NCI-H748 (cell line): ENCODE data around the gene VPS37D.
"Not testable (repeated sequence)": the region's sequence is repeated elsewhere in the genome, so short reads cannot be mapped to it uniquely, and the experiment has no call there.

Source experiments
- DNase-seq: peaks from one replicate; lab custom pipeline; 2025; ENCODE audit not compliant: unreplicated experiment; lab: John Stamatoyannopoulos, UW

VPS37D gene

DNA sequence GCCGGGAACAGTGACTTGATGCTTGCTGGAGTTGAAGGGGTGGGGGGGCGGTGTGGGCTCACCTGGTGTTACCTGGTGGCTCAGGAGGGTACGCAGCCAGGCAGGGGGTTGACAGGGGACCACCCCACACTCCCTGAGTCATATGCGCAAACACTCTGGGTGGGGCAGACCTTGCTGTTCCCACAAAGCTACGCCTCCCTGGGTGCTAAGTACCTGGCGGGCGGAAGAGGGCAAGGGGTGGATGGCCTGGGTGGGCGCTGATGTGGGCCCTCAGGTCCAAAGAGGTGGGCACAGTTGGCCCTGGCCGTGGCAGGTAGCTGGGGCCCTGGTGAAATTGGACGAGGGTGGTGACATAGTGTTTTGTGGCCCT is 37.9 kb downstream of the VPS37D start:
- DNase-seq = no peak

DNA sequence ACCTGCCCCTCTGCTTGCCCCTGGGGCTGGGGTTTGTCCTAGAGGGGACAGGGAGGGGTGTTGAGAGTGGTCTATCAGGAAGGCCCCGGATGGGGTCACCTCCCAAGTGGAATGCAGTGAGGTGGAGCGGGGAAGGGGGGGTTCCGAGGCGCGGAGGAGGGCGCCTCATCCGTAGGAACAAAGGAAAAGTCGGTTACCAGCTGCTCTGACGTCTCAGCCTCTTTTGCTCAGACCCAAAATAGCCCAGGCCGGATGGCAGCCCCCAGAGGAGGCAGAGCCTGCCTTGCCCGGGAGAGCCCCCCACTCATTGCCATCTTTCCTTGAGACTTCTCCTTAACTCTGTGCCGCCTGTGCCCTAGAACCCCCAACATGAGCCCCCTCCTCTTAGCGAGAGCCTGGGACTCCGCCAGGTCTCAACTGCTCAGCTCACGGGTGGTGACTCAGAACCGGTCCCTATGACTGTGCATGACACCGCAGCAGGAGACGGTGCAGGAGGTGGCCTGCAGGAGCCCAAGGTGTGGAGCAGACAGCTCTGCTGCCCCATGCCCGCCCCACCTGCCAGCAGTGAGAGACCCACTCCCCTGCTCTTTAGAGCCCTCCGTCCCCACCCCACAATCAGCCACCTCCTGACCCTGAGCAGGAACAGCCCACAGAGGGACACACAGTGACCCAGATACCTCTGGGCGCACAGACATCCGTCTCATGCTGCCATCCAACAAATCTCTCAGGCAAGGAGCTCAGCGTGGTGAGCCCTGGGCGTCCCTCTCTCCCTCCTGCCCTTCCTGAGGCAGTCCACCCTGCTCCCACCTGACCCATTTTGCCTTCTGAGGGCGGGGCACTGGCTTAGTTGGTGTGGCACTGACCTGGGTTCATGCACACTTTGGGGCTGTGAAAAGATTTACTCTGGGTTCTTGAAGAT is 38.8 kb downstream of the VPS37D start:
- DNase-seq = no peak

- no peak for DNase-seq
Measured at GRCh38 chr7:73707045-73707631, 39.5 kb downstream of the VPS37D start.

- no peak for DNase-seq
Measured at GRCh38 chr7:73708961-73709549, 41.4 kb downstream of the VPS37D start.

DNA sequence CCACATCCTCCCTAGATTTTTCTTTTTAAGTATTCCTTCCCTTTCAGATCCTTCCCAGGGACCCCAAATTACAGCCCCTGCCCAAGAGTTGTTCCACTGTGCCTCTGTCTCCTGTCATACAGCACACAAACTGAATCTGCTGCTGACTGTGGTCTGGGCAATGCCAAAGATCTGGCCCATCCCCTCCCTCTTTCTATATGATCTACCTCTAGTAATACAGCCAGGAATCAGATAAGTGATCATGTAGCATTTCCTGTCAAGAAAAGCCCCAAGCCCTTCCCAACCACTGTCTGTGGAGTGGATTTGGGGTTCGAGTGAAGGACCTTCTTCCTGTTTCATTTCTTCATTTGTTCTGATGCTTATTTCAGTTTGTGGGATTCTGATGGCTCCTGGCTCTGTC is 45.1 kb downstream of the VPS37D start:
- no peak for DNase-seq

- DNase-seq = not testable (repeated sequence)
Measured at GRCh38 chr7:73713319-73713718, 45.7 kb downstream of the VPS37D start.

DNA sequence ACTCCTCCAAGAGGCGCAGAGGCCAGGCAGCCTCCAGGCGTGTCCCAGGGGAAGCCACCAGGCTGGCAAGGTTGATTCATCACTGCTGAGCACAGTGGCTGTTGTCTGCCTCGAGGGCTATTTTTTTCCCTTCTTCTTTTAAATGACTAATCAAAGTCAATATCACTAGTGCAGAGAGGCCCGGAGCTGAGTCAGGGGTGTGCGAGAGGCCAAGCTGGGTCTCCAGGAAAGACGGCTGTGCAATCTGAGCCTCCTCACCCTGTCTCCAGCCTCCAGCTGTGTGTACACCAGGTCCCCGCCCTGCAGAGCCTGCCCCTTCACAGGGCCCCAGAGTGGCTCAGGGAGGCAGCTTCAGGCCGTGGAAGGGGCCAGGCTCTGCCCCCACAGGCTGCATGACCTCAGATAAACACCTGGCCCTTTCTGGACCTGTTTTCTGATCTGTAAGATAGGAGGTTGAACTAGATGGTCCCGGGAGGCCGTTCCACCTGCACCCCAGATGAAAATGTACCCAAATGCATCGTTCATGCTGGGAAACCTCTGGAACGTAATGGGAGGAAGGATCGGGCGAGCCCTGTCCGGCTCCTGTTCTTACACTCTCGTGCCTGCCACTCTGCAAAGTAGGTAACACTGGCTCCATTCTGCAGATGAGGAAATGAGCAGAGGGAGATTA is 48.2 kb downstream of the VPS37D start:
- DNase-seq = peak; percentile 22

DNA sequence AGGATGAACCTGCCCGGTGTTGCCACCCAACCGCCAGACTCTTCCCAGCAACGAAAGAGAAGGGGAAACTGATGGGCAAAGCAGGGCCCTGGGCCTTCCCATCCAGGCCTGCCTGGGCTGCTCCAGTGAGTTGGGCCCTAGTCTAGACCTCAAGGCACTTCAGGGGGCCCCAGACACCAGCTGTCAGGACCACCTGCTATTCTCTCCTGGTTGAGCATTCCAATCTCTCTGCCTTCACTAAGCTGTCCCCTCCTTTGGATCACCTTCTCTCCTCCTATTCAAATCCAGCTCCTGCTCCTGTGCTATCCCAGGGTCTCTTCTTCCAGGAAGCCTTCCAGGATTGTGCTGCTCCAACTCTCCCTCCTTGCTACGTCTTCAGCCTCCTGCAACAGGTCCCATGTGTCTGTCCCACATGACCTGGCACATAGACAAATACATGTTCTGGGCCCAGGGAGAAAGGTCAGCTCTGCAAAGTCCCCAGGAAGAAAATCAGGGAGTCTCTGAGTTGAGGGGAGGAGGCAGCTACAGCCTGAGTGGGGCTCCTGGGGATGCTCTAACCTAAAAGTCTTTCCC is 48.8 kb downstream of the VPS37D start:
- no peak for DNase-seq

- no peak for DNase-seq
Measured at GRCh38 chr7:73717025-73717807, 49.6 kb downstream of the VPS37D start.

- no peak for DNase-seq
Measured at GRCh38 chr7:73717991-73718405, 50.4 kb downstream of the VPS37D start.

DNA sequence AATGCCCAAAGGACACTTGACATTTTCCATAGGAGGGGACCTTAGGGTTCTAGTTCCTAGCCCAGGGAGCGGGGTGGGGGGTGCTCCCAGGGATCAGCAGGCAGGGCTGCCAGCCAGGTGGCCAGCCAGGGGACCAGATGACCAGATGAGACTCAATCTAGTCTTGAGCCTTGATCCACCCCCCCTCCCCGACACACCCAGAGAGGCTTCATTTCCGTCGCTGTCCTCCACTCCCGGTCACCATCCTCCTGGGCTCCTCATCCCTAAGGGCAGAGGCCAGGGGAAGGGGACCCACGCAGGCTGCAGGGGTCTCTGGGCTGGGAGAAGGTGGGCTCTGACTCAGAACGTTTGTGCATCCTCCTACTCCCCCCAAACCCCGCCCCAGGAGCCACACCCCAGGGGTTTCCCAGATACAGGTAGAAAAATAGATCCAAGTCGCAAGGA is 50.8 kb downstream of the VPS37D start:
- no peak for DNase-seq

GRCh38 chr7:73718905-73719805 is 51.5 kb downstream of the VPS37D start, which contains the start of gene STX1A:
TSS of gene STX1A (minus strand) at chr7:73719669. CDS start at chr7:73719631, 38 bp downstream.
- peak; percentile 79 for DNase-seq

GRCh38 chr7:73719806-73720169 is 52.2 kb downstream of the VPS37D start:
- DNase-seq = no peak

DNA sequence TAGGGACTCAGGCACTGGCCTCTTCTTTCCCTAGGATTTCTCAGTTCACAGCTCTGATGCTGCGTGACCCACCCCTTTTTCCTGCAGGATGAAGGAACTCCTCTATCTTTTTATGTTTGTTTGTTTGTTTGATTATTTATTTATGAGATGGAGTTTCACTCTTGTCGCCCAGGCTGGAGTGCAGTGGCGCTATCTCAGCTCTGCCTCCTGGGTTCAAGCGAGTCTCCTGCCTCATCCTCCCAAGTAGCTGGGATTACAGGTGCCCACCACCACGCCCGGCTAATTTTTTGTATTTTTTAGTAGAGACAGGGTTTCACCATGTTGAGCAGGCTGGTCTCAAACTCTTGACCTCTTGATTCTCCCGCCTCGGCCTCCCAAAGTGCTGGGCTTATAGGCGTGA is 52.8 kb downstream of the VPS37D start:
- DNase-seq = not testable (repeated sequence)

DNA sequence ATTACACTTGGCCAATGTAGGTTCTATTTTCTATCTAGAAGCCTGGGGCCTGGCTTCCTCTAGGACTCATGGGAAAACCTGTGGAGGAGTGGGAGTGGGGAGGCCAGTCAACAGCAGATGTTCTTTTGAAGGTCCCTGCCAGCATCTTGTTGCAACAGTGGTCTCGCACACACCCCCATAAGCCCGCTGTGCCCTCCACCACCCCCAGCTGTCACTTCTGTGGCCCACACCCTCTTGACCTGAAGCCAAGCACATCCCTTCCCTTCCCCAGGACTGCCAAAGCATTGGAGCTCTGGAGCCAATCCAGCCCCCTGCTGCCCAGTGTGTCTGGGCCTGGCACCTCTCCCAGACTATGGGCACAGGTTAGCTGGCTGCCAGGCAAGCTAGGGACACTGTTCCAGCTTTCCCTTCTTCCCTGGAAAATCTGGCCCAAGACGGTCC is 53.8 kb downstream of the VPS37D start:
- no peak for DNase-seq
